ENCODE results near the gene EIF4E.
A peak's percentile ranks its signal among the peaks of the same experiment; 100 is the strongest.
"Not testable (repeated sequence)": the region's sequence is repeated elsewhere in the genome, so short reads cannot be mapped to it uniquely, and the experiment has no call there.

The EIF4E gene, protein sequence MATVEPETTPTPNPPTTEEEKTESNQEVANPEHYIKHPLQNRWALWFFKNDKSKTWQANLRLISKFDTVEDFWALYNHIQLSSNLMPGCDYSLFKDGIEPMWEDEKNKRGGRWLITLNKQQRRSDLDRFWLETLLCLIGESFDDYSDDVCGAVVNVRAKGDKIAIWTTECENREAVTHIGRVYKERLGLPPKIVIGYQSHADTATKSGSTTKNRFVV

DNA sequence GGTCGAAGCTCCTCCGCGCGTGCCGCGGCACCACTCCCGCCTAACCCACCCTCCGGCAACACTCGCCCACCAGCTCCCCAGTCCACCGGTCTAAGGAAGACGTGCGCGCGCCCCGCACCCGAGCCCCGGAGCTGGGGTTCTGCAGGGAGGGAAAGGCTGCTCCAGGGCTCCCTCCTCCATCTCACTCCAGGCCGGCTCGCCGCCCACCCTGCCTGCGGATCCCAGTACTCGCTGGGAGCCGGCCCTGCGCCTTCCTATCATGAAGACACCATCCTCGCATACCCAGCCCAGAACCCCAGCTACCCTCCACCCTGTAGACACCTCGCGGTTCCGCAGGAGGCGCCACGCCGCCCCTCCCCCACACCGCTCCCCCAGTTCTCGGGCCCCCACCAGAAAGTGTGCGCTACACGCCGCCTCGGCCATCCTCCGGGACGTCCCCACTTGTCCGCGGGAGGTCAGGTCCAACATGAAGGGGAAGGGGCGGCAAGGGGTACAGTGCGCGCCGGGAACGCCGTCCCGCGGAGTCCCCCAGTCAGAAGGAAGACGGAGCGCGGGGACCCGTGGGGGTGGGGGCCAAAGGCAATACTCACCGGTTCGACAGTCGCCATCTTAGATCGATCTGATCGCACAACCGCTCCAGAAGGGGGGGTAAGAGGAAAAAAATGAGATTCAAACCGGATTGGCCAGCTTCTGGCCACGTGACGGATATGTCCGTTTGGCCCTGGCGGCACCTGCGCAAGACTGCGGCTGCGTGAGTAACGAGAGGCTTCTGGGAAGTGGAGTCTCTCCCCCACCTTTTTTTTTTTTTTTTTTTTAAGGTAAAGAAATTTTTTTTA, at the start of gene EIF4E:
EIF4E (minus strand) TSS at position 629 of the 836 bp plus-strand sequence; CDS start at position 608, 21 bp downstream.
- DNase-seq (ENCODE audit: low read depth in 1 of 2, low spot score in 1 of 2): peak; percentile 89 to 91

DNA sequence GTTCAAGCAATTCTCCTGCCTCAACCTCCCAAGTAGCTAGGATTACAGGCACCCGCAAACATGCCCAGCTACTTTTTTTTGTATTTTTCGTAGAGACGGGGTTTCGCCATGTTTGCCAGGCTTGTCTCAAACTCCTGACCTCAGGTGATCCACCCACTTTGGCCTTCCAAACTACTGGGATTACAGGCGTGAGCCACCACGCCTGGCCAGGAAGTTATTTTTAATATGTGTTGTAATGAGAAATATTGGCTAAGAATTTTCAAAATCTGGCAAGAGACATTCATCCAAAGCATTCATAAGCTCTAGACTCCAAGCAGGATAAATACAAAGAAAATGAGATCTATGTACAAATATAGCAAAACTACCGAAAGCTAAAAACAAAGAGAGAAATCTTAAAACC, 48.6 kb upstream of the EIF4E start:
- no peak for DNase-seq (ENCODE audit: low read depth in 1 of 2, low spot score in 1 of 2)

DNA sequence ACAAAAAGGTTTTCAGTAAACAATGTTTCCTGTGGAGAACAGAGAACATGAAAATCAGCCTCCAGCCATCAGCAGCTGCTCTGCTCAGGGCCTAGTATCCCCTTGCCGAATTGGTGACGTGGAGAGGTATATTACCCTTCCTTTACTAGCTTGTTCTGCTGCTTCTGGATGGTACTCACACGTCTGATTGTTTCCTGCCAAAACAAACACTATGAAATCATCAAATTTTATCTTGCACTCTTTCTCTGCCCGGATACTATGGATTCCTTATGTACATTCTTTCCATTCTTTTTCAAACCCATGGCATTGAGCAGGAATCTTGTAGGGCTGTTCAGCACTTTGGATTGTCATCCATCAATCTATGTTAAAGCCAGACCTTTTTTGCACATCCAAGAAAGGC, 47.8 kb upstream of the EIF4E start:
- no peak for DNase-seq (ENCODE audit: low read depth in 1 of 2, low spot score in 1 of 2)

DNA sequence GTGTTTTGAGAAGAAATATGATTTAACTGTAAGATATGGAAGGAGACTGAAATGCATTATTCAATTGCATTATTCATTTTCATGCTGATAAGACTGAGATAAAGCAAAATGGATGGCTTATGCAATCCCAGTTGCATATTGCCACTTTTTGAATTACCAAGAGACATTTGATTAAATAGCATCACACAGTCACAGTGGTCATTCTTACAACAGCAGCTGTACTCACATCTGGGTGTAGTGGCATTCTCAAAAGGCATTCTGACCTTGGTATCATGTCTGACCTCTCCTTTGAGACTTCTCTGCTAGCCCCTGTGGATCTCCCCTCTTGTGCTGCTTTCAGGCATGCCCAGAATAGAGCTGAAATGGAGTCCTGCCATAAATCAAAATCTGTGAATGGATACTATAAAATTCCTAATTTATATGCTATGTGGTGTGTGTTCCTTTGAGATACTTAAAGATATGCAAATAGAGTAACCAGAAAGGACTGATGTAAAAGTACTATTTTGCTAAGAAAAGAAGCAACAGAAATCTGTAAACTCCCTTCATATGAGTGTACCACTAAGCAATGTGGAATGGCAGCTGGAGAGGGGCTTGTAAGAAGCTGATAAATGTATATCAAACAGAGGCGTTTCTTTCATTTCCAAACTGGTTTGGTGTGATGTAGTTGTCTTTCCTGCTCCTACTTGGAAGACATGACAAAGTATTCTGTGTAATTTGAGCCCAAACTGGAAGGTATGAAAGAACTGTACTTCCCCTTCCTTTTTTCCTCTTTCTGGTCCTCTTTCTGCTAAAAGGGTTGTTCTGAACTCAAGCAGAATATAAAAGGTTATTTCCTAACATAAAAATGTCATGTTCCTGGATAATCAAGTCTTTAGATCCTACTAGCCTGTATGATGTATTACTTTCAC, 41.2 kb upstream of the EIF4E start:
- DNase-seq (ENCODE audit: low read depth in 1 of 2, low spot score in 1 of 2): no peak

DNA sequence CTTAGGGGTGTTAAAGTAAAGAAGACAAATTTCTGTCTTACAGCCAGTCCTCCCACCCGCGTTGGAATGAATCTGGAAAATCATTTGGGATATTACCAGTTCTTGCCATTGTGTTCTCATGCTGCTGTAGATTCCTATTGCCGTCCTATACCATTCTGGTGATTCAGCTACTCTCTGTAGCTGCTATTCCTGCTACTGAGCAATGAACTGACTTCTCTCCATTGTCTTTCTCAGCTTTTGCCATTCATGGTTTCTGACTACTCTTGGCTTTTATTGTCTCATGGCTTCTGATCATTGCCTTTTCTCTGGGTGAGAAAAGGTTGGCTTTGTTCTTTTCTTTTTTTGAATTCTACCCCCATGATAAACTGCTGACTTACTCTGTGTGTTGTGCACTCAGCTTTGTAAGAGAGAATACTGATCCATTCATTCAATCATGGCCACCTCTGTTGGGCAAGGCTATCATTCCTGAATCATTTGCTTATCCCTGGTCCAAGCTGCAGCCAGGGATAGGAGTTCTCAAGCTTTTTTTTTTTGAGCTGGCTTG, 38.9 kb upstream of the EIF4E start:
- no peak for DNase-seq (ENCODE audit: low read depth in 1 of 2, low spot score in 1 of 2)

DNA sequence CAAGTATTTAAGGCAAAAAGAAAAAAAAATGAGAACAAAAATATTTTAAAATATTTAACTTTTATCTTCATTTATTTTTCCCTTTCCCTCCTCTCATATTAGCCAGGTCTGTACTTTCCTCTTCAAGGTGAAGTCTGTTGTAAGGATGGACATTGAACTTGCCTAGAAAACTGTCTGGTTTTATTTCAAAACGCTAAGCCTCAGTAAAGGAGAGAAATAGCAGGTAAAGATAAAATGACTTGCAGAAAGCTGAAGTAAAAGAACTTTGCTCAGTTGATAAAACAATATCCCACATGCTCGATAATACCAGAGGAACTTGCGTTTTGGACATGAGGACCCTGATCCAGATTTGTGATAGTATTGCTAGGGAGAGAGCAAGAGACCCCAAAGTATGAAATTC, 38.0 kb upstream of the EIF4E start:
- DNase-seq (ENCODE audit: low read depth in 1 of 2, low spot score in 1 of 2): no peak

DNA sequence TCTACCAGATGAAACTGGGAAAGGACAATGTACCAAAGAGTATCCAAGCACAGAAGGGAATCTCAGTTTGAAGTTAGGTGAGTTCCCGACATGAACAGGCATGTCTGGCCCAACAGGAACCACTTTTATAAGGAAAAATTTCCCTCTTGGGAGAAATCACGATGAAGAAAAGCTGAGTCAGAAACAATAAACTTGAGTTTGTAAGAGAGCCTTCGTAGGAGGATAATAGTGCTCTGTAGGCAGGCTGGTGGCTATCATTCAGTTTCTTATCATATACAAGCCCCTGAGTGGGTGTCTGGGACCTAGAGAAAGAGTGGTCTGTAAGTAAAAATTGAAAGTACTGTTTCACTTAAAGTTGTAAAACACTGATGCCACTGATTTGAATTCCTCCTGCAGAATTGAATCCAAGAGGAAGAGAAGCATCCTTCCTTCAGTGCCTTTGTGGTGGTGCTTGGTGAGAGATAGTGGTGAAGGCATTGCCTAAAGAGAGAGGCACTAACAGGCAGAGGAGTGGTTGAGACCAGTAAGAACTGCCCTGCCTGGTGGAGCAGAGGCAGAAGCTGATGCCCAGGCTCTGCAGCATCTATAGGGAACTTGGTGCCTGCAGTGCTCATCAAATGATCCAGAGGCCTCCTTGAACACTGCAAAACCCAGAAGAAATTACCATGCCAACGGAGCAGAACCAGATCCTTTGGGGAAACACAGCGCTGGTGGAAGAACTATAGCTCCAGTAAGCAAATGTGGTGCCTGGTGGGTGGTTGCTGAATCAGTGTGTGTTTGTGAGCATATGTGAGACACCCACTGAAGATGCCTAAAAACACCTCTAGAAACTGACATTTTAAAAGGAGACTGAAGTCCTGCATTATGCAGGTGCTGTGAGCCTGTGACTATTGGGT, 34.9 kb upstream of the EIF4E start:
- DNase-seq (ENCODE audit: low read depth in 1 of 2, low spot score in 1 of 2): no peak

DNA sequence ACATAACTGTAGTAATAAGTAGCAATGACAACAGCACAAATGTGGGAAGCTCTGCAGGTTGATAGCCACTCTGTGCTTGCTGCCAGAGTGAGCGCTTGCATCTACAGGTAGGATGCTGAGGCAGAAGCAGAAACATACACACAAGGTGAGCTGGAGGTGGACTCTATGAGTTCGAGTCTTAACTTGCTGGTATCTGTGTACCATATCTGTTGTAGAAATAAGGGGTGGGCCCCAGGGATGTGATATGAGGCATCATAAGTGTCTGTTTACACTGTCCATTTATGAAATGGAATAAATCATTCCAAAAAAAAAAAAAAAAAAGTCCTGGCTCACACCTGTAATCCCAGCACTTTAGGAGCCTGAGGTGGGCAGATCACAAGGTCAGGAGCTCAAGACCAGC, 32.8 kb upstream of the EIF4E start:
- DNase-seq (ENCODE audit: low read depth in 1 of 2, low spot score in 1 of 2): no peak

DNA sequence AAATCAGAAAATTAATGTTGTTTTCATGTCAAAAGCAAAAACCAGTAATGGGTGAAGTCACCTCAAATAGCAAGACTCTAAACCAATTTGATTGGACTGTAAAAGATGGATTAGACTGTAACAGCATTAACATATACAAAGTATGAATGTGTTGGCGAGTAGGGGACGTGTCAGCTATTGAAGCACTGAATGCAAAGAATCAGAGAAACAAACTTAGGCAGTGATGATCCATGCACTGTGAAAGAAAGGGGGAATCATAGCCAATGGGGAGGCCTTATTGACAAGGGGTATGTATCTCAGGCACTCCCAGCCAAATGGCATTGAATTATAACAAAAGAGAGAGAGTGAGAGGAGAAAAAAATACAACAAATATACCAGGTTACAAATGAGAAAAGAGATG, 30.5 kb upstream of the EIF4E start:
- DNase-seq (ENCODE audit: low read depth in 1 of 2, low spot score in 1 of 2): no peak

DNA sequence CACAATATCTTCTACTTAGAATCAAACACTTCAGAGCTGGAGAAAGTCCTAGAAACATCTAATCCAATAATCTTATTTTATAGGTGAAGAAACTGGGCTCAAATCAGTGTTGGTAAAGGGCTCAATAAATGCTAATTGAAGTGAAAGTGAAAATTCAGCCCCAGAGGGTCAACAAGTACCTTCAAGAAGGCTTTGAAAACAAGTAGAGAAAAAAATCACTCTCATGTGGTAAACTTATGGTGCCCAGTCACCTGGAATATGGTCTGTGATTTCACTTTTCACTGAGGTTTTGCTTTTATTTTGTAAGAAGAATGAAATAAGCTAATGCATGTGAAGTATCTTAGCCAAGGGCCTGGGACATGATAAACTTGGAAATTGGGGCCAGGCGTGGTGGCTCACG, 29.1 kb upstream of the EIF4E start:
- no peak for DNase-seq (ENCODE audit: low read depth in 1 of 2, low spot score in 1 of 2)

DNA sequence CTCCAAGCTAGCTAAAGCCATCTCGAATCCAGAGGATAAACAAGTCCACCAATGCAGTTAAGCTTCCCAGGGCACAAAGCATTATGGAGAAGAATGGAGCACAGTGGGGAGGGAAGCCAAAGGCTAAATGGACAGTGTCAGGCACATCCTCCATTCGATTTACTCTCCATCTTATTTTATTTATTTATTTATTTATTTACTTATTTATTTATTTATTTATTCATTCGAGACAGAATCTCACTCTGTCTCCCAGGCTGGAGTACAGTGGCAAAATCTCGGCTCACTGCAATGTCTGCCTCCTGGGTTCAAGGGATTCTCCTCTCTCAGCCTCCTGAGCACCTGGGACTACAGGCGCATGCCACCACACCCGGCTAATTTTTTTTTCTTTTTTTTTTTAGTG, 26.3 kb upstream of the EIF4E start:
- DNase-seq (ENCODE audit: low read depth in 1 of 2, low spot score in 1 of 2): no peak

DNA sequence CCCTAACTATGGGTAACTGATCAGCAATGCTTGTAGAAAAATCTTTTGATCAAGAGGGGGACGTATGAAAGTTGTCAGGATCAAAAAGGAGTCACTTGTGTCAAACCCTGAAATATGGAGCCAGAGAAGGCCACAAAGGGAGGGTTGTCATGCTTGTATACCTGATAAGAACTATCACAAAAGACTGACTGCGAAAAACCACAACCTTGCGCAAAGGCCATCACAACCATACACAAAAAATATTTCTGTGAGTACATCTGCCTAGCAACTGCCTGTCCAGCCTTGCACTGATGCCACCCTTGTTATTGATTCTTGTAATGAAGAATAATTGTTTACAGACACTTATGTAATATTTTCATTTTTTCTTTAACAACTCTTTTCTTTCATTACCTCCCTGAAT, 22.8 kb upstream of the EIF4E start:
- DNase-seq (ENCODE audit: low read depth in 1 of 2, low spot score in 1 of 2): no peak

DNA sequence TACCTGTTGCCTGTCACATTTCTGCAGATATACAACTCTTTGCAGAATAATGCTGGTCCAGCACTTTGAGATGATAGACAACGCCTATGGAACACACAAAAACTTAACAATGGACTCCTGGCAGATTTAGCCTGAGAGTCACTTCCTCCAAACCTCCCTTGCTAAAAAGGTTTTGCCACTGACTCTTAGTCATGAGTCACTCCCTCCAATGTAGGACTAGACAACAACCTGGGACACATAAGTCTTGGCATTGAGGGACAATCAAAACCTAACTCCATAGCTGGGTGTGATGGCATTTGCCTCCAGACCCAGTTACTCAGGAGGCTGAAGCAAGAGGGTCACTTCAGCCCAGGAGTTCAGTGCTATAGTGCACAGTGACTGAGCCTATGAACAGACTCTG, 22.0 kb upstream of the EIF4E start:
- DNase-seq (ENCODE audit: low read depth in 1 of 2, low spot score in 1 of 2): no peak

DNA sequence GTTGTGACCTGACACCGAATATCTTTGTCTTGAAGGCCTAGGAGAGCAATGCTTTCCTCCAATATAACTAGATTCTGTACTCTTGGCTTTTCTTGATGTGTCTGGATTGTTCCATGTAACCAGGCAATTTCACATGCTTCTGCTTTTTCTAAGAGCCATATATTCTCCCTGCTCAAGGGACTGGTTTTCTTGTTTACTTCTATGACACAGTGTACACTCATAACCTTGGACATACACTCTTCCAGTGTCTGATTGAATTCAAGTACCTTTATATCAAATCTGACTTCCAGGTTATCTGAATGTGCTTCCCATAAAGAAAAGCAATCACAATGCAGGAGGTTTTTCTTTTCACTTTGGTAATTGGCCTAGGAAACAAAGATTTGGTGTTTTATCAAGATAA, 17.4 kb upstream of the EIF4E start:
- DNase-seq (ENCODE audit: low read depth in 1 of 2, low spot score in 1 of 2): no peak

DNA sequence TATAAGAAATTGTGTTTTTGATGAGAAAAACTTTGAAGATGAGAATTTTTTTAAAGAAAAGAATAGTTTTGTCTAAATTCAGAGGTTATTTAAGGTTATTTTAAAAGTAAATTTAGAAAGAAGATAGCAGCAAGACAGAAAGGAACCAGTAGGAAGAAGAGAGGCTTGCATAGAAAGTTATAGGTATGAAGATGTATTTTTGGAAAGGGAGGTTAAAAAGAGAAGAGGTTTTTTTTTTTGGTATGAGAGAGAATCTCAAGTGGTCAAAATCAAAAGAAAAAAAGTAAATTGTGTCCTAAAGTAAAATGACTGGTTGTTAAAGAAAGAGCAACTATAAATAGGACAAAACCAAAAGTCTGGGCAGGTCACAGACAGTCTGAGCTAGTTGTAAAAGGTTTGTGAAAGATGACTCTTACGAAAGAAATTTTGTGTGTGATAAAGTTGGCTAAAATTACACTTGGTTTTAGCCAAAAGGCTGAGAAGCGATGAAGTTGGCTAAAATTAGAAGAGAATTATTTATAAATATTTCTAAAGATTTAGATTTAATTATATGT, 16.4 kb upstream of the EIF4E start:
- DNase-seq (ENCODE audit: low read depth in 1 of 2, low spot score in 1 of 2): no peak

DNA sequence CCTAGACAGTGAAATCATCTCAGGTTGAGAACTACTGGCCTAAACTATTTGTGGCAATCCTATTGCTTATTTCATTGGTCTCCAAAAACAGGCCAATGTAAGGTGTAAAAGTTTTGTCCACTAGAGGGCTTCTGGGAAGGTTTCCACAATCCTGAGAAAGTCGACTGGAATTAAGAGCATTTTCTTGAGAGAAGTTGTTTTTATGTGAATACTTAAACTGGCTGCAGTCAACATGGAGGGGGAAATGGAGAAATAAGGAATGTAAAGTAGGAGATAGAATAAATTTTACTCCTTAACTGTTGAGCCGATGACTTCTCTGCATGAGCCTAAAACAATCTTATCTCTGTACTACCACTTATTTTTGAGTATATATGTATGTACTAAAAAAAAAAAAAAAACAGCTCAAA, 11.0 kb upstream of the EIF4E start:
- DNase-seq (ENCODE audit: low read depth in 1 of 2, low spot score in 1 of 2): no peak

DNA sequence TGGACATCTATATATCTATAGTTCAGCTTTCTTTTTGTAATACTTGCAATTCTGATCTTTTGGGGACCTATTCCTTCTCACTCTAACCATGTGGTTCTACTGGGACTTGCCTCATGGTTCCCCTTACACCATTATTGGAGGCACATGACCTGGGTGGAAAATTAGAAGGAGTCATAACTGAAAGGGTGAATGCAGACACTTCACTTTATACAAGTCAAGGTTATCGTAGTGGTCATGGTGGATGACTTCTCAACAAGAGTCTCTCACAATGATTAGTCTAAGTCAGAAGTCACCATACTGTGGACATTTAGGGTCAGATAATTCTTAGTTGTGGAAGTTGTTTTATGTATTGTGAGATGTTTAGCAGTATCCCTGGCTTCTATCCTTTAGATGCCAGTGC, 10.5 kb upstream of the EIF4E start:
- no peak for DNase-seq (ENCODE audit: low read depth in 1 of 2, low spot score in 1 of 2)

DNA sequence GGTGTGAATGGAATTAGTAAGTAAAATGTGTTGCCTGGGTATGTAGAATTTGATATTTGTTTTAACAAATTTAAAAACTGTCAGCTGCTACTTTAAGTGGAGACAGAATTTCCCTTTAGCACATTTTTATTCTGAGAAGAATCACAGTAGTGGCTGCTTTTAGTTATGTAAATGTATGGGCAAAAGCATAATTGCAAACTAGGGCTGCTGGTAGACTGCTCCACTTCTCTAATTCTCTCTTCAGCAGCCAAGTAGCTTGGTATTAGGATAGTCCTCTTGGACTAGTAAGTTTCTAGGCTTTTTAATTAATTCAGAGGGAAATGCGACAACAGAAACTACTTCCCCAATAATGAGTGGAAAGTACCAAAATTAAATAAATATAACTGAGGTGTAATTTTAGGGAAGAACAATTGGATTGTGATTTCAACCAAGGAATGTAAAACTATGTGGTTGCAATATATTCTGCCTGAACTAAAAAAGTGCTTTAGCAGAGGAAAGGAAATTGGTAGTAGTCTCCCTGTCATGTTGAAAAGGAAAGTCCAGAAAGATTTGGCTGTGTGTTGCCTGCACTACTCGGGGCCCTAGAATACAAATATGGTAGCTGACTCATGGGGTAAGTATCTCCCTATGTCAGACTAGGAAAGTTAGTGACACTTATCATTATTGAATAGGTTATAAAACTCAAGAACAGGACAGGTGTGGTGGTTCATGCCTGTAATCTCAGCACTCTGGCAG, 9.2 kb upstream of the EIF4E start:
- no peak for DNase-seq (ENCODE audit: low read depth in 1 of 2, low spot score in 1 of 2)

DNA sequence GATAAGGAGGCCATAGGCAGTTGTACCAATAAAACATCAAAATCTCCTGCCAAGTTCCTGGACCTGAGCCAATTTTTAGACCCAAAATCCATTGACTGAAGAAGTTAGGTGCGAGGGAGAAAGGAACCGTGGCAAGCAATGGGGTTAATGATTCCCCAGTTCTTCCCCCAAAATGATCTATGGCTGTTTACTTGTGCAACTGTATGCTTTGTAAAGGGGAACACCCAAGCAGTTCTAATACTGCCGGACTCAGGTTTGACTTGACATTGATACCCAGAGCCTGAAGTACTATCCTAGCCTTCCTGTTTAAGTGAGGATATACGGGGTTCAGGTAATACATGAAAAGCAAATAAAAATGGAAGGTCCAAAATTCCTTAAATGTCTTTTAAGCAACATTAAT, 6.7 kb upstream of the EIF4E start:
- DNase-seq (ENCODE audit: low read depth in 1 of 2, low spot score in 1 of 2): no peak

DNA sequence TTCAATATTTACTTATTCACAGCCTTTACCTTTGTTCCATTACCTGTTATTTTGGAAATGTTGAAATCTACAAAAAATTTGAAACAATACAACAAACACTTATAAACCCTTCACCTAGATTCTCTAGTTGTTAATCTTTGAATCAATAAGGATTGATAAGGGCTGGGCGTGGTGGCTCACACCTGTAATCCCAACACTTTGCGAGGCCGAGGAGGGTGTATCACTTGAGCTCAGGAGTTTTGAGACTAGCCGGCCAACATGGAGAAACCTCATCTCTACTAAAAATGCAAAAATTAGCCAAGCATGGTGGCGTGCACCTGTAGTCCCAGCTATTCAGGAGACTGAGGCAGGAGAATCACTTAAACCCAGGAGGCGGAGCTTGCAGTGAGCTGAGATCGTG, 5.9 kb upstream of the EIF4E start:
- not testable (repeated sequence) for DNase-seq (ENCODE audit: low read depth in 1 of 2, low spot score in 1 of 2)
